Lower lobe of right lung (tissue), 2 donors: ENCODE measurements around the gene NAGA. TPM values are rescaled to one million over a fixed set of nuclear protein-coding genes. Genes with fewer than 3 reads are reported as not detected.
A peak's percentile ranks its signal among the peaks of the same experiment; 100 is the strongest.
"Not testable (repeated sequence)": the region's sequence is repeated elsewhere in the genome, so short reads cannot be mapped to it uniquely, and the experiment has no call there.

ENCODE experiments used
- ATAC-seq, 2 donors: fragments of 200-7000 bp; cut with Tn5 transposase; one replicate each; pipeline ENCODE4 v1.9.1; 2020 to 2022; ENCODE audit warnings: mild to moderate bottlenecking in 2 of 2, moderate library complexity in 2 of 2
- DNase-seq: peaks from one replicate; pipeline ENCODE4 v3.0.0-alpha.2; 2020
- H3K27ac ChIP-seq: fragments of 200-600 bp; one replicate; pipeline ENCODE4 v1.8.0; 2022
- H3K27me3 ChIP-seq: fragments of 200-600 bp; one replicate; pipeline ENCODE4 v1.8.0; 2022; ENCODE audit warnings: low read depth
- H3K36me3 ChIP-seq: fragments of 200-600 bp; one replicate; pipeline ENCODE4 v1.8.0; 2022; ENCODE audit warnings: mild to moderate bottlenecking
- H3K4me1 ChIP-seq: fragments of 200-600 bp; one replicate; pipeline ENCODE4 v1.8.0; 2022
- H3K4me3 ChIP-seq: fragments of 200-600 bp; one replicate; pipeline ENCODE4 v1.8.0; 2022; ENCODE audit warnings: mild to moderate bottlenecking
- H3K9me3 ChIP-seq: fragments of 200-600 bp; one replicate; pipeline ENCODE4 v1.8.0; 2022
- CTCF ChIP-seq: fragments of 200-600 bp; IDR thresholded peaks from one replicate; pipeline ENCODE4 v1.8.0; 2022; ENCODE audit warnings: antibody characterized with exemption, mild to moderate bottlenecking
- intact Hi-C: fragments of 100-400 bp; cut with DNase I; formaldehyde crosslinking; loops from one replicate; pipeline ENCODE4 v1.11.0; 2022
- total RNA-seq: library from RNA; stranded (reverse); fragmentation: NEBNext Ultra II Directional; extraction: Animal tissue kit (Norgen Biotek cat#: 25700); gene quantifications from one replicate; pipeline ENCODE4 v1.2.1, GENCODE V29; 2021
- donor health status: DM: no; HTN: yes; CAD: no; lungs with severe emphysema.

NAGA gene
- total RNA-seq, 1 donor from 2014 or later, result 40.3 TPM

GRCh38 chr22:42111798-42112197, 41.2 kb upstream of the NAGA start:
- intact Hi-C loops, result no loop called here
- TF ChIP-seq CTCF, result no peak

GRCh38 chr22:42108848-42109247, 38.2 kb upstream of the NAGA start:
- TF ChIP-seq CTCF, result no peak
- no peaks in the 10 kb centered on the region for H3K27me3 ChIP-seq
- no peaks in the 10 kb centered on the region for H3K36me3 ChIP-seq
- ATAC-seq, result no peak
- DNase-seq, result no peak
- H3K4me3 ChIP-seq, result no peak overlapping the region
- intact Hi-C loops, result no loop called here
- H3K27ac ChIP-seq, result no peak overlapping the region
- H3K4me1 ChIP-seq, result no peaks in the 10 kb centered on the region
- H3K9me3 ChIP-seq, result peaks cover 15% of the 10 kb centered on the region

More at GRCh38 chr22:42111798-42112197, 41.2 kb upstream of the NAGA start:
- no peaks in the 10 kb centered on the region for H3K4me1 ChIP-seq
- no peak overlapping the region for H3K4me3 ChIP-seq
- no peaks in the 10 kb centered on the region for H3K36me3 ChIP-seq
- DNase-seq (no peak), ATAC-seq (no peak)
- no peaks in the 10 kb centered on the region for H3K27me3 ChIP-seq
- peaks cover 10% of the 10 kb centered on the region for H3K9me3 ChIP-seq
- H3K27ac ChIP-seq, result no peak overlapping the region

GRCh38 chr22:42104332-42104860, 33.8 kb upstream of the NAGA start:
- intact Hi-C loops, DNase-seq, H3K36me3 ChIP-seq: not testable (repeated sequence)

GRCh38 chr22:42101199-42101598, 30.6 kb upstream of the NAGA start:
- Histone ChIP-seq H3K27me3 (no peaks in the 10 kb centered on the region), H3K27ac (no peak overlapping the region), H3K4me3 (no peak overlapping the region), H3K4me1 (no peaks in the 10 kb centered on the region), H3K36me3 (no peaks in the 10 kb centered on the region), H3K9me3 (peaks cover 43% of the 10 kb centered on the region)
- intact Hi-C loops, result no loop called here
- no peak for ATAC-seq
- no peak for DNase-seq
- no peak for TF ChIP-seq CTCF

More at GRCh38 chr22:42104332-42104860, 33.8 kb upstream of the NAGA start:
- not testable (repeated sequence) for H3K27me3 ChIP-seq, H3K27ac ChIP-seq, ATAC-seq, H3K4me1 ChIP-seq, H3K4me3 ChIP-seq
- peaks cover 40% of the 10 kb centered on the region for H3K9me3 ChIP-seq

- intact Hi-C loops, result no loop called here
- ATAC-seq (peak in 1 of 2 donors; percentile 0), DNase-seq (no peak)
- peak overlapping the region; percentile 100 for H3K4me3 ChIP-seq
- no peaks in the 10 kb centered on the region for H3K27me3 ChIP-seq
- H3K36me3 ChIP-seq, result peaks cover 10% of the 10 kb centered on the region
- H3K4me1 ChIP-seq, result peaks cover 28% of the 10 kb centered on the region
- H3K27ac ChIP-seq, result peak overlapping the region; percentile 99
- no peak for TF ChIP-seq CTCF
- H3K9me3 ChIP-seq, result no peaks in the 10 kb centered on the region
These were observed 20.8 kb upstream of the NAGA start for GRCh38 chr22:42091455-42091782.

- DNase-seq, result peak; percentile 99
- intact Hi-C loops, result no loop called here
- H3K27ac ChIP-seq, result peak within 1 kb of the TSS; percentile 99
- no peaks in the 10 kb centered on the region for H3K9me3 ChIP-seq
- H3K27me3 ChIP-seq, result no peaks in the 10 kb centered on the region
- TF ChIP-seq CTCF, result peak; percentile 95
- peak within 1 kb of the TSS; percentile 100 for H3K4me3 ChIP-seq
- ATAC-seq, result peak; percentile 98 to 100
- peaks cover 28% of the 10 kb centered on the region for H3K4me1 ChIP-seq
- H3K36me3 ChIP-seq, result peaks cover 16% of the 10 kb centered on the region
These were observed 20.2 kb upstream of the NAGA start, which contains the start of gene NDUFA6 for GRCh38 chr22:42090596-42091454. Gene NDUFA6 (minus strand): TSS chr22:42090772. CDS start chr22:42090744, 28 bp downstream.
